HEK293T (cell line): Measurements from ENCODE around the gene SPSB3.

Experiments used
- CTCF ChIA-PET: fragments of 350-600 bp; formaldehyde crosslinking; extraction: SDS; loops from one replicate; lab custom pipeline; 2021; ENCODE audit warnings: antibody characterized with exemption, inconsistent platforms; lab: Yijun Ruan, JAX
- POLR2A ChIA-PET: fragments of 350-600 bp; formaldehyde crosslinking; extraction: SDS; loops from one replicate; lab custom pipeline; 2020; ENCODE audit warnings: antibody characterized with exemption, inconsistent platforms; lab: Yijun Ruan, JAX
- DNase-seq: peaks from one replicate; pipeline ENCODE4 v3.0.0; 2012; ENCODE audit warnings: mixed read lengths; ENCODE audit errors: extremely low spot score
- ARNT ChIP-seq: fragments of 450-650 bp; IDR thresholded peaks from 2 replicates; pipeline ENCODE4 v1.6.1; 2017; ENCODE audit warnings: mild to moderate bottlenecking
- BHLHE40 ChIP-seq: fragments of 450-650 bp; IDR thresholded peaks from 2 replicates; pipeline ENCODE4 v1.6.1; 2016; ENCODE audit warnings: mild to moderate bottlenecking, moderate library complexity, borderline replicate concordance
- CTBP1 ChIP-seq: fragments of 450-650 bp; IDR thresholded peaks from 2 replicates; pipeline ENCODE4 v1.6.1; 2016; ENCODE audit warnings: borderline replicate concordance
- ELF4 ChIP-seq: fragments of 450-650 bp; IDR thresholded peaks from 2 replicates; pipeline ENCODE4 v1.6.1; 2017; ENCODE audit warnings: antibody characterized with exemption
- FOXA1 ChIP-seq: fragments of 450-650 bp; IDR thresholded peaks from 2 replicates; pipeline ENCODE4 v1.6.1; 2016; ENCODE audit warnings: mild to moderate bottlenecking
- FOXK2 ChIP-seq: fragments of 450-650 bp; IDR thresholded peaks from 2 replicates; pipeline ENCODE4 v1.6.1; 2016; ENCODE audit warnings: mild to moderate bottlenecking
- FOXM1 ChIP-seq: fragments of 450-650 bp; IDR thresholded peaks from 2 replicates; pipeline ENCODE4 v1.6.1; 2017; ENCODE audit warnings: mild to moderate bottlenecking, borderline replicate concordance
- HDGF ChIP-seq: fragments of 450-650 bp; IDR thresholded peaks from 2 replicates; pipeline ENCODE4 v1.6.1; 2017; ENCODE audit warnings: antibody characterized with exemption, borderline replicate concordance
- L3MBTL2 ChIP-seq: fragments of 450-650 bp; conservative IDR thresholded peaks from 2 replicates; pipeline ENCODE4 v1.6.1; 2016; ENCODE audit warnings: mild to moderate bottlenecking
- LEF1 ChIP-seq: fragments of 450-650 bp; IDR thresholded peaks from 2 replicates; pipeline ENCODE4 v1.6.1; 2017; ENCODE audit warnings: mild to moderate bottlenecking, borderline replicate concordance
- NFRKB ChIP-seq: fragments of 450-650 bp; IDR thresholded peaks from 2 replicates; pipeline ENCODE4 v1.6.1; 2016; ENCODE audit warnings: mild to moderate bottlenecking, moderate library complexity
- PKNOX1 ChIP-seq: fragments of 450-650 bp; IDR thresholded peaks from 2 replicates; pipeline ENCODE4 v1.6.1; 2016
- SP1 ChIP-seq: fragments of 450-650 bp; IDR thresholded peaks from 2 replicates; pipeline ENCODE4 v1.6.1; 2017
- SUZ12 ChIP-seq: fragments of 450-650 bp; IDR thresholded peaks from 2 replicates; pipeline ENCODE4 v1.6.1; 2016; ENCODE audit warnings: mild to moderate bottlenecking
- TARDBP ChIP-seq: fragments of 450-650 bp; IDR thresholded peaks from 2 replicates; pipeline ENCODE4 v1.6.1; 2016
- ZNF384 ChIP-seq: fragments of 450-650 bp; IDR thresholded peaks from 2 replicates; pipeline ENCODE4 v1.6.1; 2016

SPSB3 gene

GRCh38 chr16:1749152-1750117 is 32.9 kb downstream of the SPSB3 start:
- TF ChIP-seq SUZ12 = no peak
- no peak for TF ChIP-seq FOXA1
- TF ChIP-seq L3MBTL2 = no peak
- no peak for TF ChIP-seq BHLHE40
- TF ChIP-seq ARNT = no peak
- no peak for TF ChIP-seq CTBP1
- no peak for TF ChIP-seq NFRKB
- TF ChIP-seq TARDBP = no peak
- no peak for TF ChIP-seq HDGF
- no peak for TF ChIP-seq PKNOX1
- no peak for TF ChIP-seq SP1
- TF ChIP-seq ELF4 = no peak
- no peak for TF ChIP-seq LEF1
- ChIA-PET CTCF (no interaction called here), POLR2A (no interaction called here)
- DNase-seq = no peak

- CTCF ChIA-PET = no interaction called here
- TF ChIP-seq ELF4 (no peak), BHLHE40 (no peak), HDGF (no peak), SP1 (no peak), FOXA1 (no peak)
- POLR2A ChIA-PET = no interaction called here
- no peak for DNase-seq
Observed at GRCh38 chr16:1747934-1748333, 34.4 kb downstream of the SPSB3 start.

GRCh38 chr16:1746693-1747195 is 35.6 kb downstream of the SPSB3 start:
- DNase-seq = no peak
- TF ChIP-seq L3MBTL2 (no peak), HDGF (no peak), SP1 (no peak), PKNOX1 (no peak), TARDBP (no peak), FOXK2 (no peak)
- ChIA-PET POLR2A (interaction anchor here (1.0 kb wide), 1 partner anchor 41 kb away, joined by 4 read pairs; the partner anchor contains the start of gene MAPK8IP3), CTCF (no interaction called here)

GRCh38 chr16:1745900-1746692 is 36.3 kb downstream of the SPSB3 start:
- ChIA-PET POLR2A (interaction anchor here (1.0 kb wide), 1 partner anchor 40 kb away, joined by 4 read pairs; the partner anchor contains the start of gene MAPK8IP3), CTCF (no interaction called here)
- no peak for DNase-seq
- TF ChIP-seq FOXM1 (no peak), FOXA1 (no peak), FOXK2 (no peak), ARNT (no peak), CTBP1 (no peak), L3MBTL2 (no peak), SP1 (no peak), PKNOX1 (no peak), SUZ12 (no peak)

- TF ChIP-seq FOXA1 = no peak
- TF ChIP-seq SP1 = no peak
- TF ChIP-seq FOXM1 = no peak
- TF ChIP-seq NFRKB = no peak
- TF ChIP-seq SUZ12 = no peak
- TF ChIP-seq ARNT = no peak
- TF ChIP-seq L3MBTL2 = no peak
- no peak for TF ChIP-seq FOXK2
- no peak for TF ChIP-seq BHLHE40
- no peak for TF ChIP-seq LEF1
- no peak for TF ChIP-seq CTBP1
- no peak for TF ChIP-seq ZNF384
- TF ChIP-seq ELF4 = no peak
- CTCF ChIA-PET = no interaction called here
- POLR2A ChIA-PET = no interaction called here
- no peak for DNase-seq
Observed at GRCh38 chr16:1745181-1745899, 37.0 kb downstream of the SPSB3 start.
